GM23248 (cell line): ENCODE measurements around the gene HABP4. TPM values are rescaled to one million over a fixed set of nuclear protein-coding genes. Genes with fewer than 3 reads are reported as not detected.
A peak's percentile ranks its signal among the peaks of the same experiment; 100 is the strongest.
"Not testable (repeated sequence)": the region's sequence is repeated elsewhere in the genome, so short reads cannot be mapped to it uniquely, and the experiment has no call there.

Experiments
- DNase-seq: peaks from one replicate; pipeline ENCODE4 v3.0.0-alpha.2; 2015
- H2AFZ ChIP-seq: fragments of 200-600 bp; sonication (generic); 2 replicates; pipeline ENCODE4 v1.6.1; 2016; ENCODE audit warnings: antibody characterized with exemption
- H3F3A ChIP-seq: fragments of 200-600 bp; sonication (generic); 2 replicates; pipeline ENCODE4 v1.6.1; 2016; ENCODE audit warnings: mild to moderate bottlenecking, antibody characterized with exemption, mixed run types; ENCODE audit not compliant: insufficient read depth
- H3K27ac ChIP-seq: fragments of 200-600 bp; sonication (generic); 2 replicates; pipeline ENCODE4 v1.5.1; 2016; ENCODE audit warnings: mild to moderate bottlenecking
- H3K27me3 ChIP-seq: fragments of 200-600 bp; sonication (generic); replicated peaks from 2 replicates; pipeline ENCODE4 v1.6.1; 2016; ENCODE audit warnings: mild to moderate bottlenecking; ENCODE audit not compliant: insufficient read depth
- H3K36me3 ChIP-seq: fragments of 200-600 bp; sonication (generic); 2 replicates; pipeline ENCODE4 v1.6.1; 2016; ENCODE audit warnings: low read depth, mild to moderate bottlenecking
- H3K4me1 ChIP-seq: fragments of 200-600 bp; sonication (generic); 2 replicates; pipeline ENCODE4 v1.6.1; 2016; ENCODE audit warnings: mild to moderate bottlenecking; ENCODE audit not compliant: insufficient read depth
- H3K4me2 ChIP-seq: fragments of 200-600 bp; sonication (generic); one replicate; pipeline ENCODE4 v1.6.1; 2016; ENCODE audit warnings: mild to moderate bottlenecking; ENCODE audit not compliant: unreplicated experiment
- H3K4me3 ChIP-seq: fragments of 200-600 bp; sonication (generic); 2 replicates; pipeline ENCODE4 v1.5.1; 2016; ENCODE audit warnings: mild to moderate bottlenecking
- H3K79me2 ChIP-seq: fragments of 200-600 bp; sonication (generic); 2 replicates; pipeline ENCODE4 v1.6.1; 2016; ENCODE audit warnings: mild to moderate bottlenecking; ENCODE audit not compliant: insufficient read depth
- H3K9ac ChIP-seq: fragments of 200-600 bp; sonication (generic); 2 replicates; pipeline ENCODE4 v1.6.1; 2016; ENCODE audit warnings: mild to moderate bottlenecking
- H3K9me2 ChIP-seq: fragments of 200-600 bp; sonication (generic); 2 replicates; pipeline ENCODE4 v1.6.1; 2016; ENCODE audit warnings: mixed run types, mild to moderate bottlenecking, moderate library complexity; ENCODE audit not compliant: insufficient read depth
- H3K9me3 ChIP-seq: fragments of 200-600 bp; sonication (generic); one replicate; pipeline ENCODE4 v1.6.1; 2017; ENCODE audit warnings: low read depth
- H4K20me1 ChIP-seq: fragments of 200-600 bp; sonication (generic); 2 replicates; pipeline ENCODE4 v1.6.0; 2016; ENCODE audit not compliant: insufficient read depth
- EZH2 ChIP-seq: fragments of 200-600 bp; sonication (generic); IDR thresholded peaks from 2 replicates; pipeline ENCODE4 v1.6.1; 2018; ENCODE audit warnings: antibody characterized with exemption, mild to moderate bottlenecking; ENCODE audit not compliant: insufficient read depth, poor library complexity, severe bottlenecking
- EZH2phosphoT487 ChIP-seq: fragments of 200-600 bp; sonication (generic); IDR thresholded peaks from 2 replicates; pipeline ENCODE4 v1.6.1; 2018; ENCODE audit warnings: antibody characterized with exemption, moderate library complexity, mild to moderate bottlenecking, low read depth; ENCODE audit not compliant: insufficient read depth
- WGBS, 2 experiments: methylation state at CpG; one replicate each; pipeline ENCODE4 v1.1.6; 2015 to 2017; ENCODE audit warnings: low lambda C conversion rate in 2 of 2, low coverage in 1 of 2; ENCODE audit errors: missing lambda C conversion rate in 2 of 2; 5-methylcytosine and 5-hydroxymethylcytosine counted together
- in situ Hi-C: fragments of 300-500 bp; cut with MboI; formaldehyde crosslinking; loops from 2 replicates; pipeline ENCODE4 v1.15.0; 2020
- polyA plus RNA-seq: library from polyadenylated mRNA; unstranded; fragments of >200 nt; fragmentation: Nextera tagmentation; extraction: Ambion mirVana; gene quantifications from 2 replicates; pipeline ENCODE4 v1.2.1, GENCODE V29; 2016
- total RNA-seq: library from RNA; depleted of rRNA; stranded (reverse); fragments of >200 nt; shearing (Covaris generic); gene quantifications from 2 replicates; pipeline ENCODE4 v1.2.3, GENCODE V29; 2014

The HABP4 gene
- total and polyA plus RNA-seq, 2 experiments from 2014 or later = 13.2 to 17.2 TPM

GRCh38 chr9:96500696-96501632 lies 51.0 kb downstream of the HABP4 start:
- no peaks in the 10 kb centered on the region for H3K36me3 ChIP-seq
- H3K27me3 ChIP-seq = no peaks in the 10 kb centered on the region
- no peaks in the 10 kb centered on the region for H3K9me3 ChIP-seq
- H3K4me1 ChIP-seq = peaks cover 26% of the 10 kb centered on the region
- H3K79me2 ChIP-seq = no peaks in the 10 kb centered on the region
- peak overlapping the region; percentile 61 for H3K27ac ChIP-seq
- H2AFZ ChIP-seq = peak overlapping the region; percentile 32
- peaks cover 30% of the 10 kb centered on the region for H3F3A ChIP-seq
- peak; percentile 79 for DNase-seq
- TF ChIP-seq EZH2phosphoT487 (no peak), EZH2 (no peak)
- H3K4me3 ChIP-seq = no peak overlapping the region
- H3K9ac ChIP-seq = peak overlapping the region; percentile 29; the same call in 1 of the 2 replicates
- H3K9me2 ChIP-seq = no peaks in the 10 kb centered on the region
- no peaks in the 10 kb centered on the region for H4K20me1 ChIP-seq
- 88 to 93% methylated on average over 14 of the region's 14 CpGs for WGBS, 2 experiments
- H3K4me2 ChIP-seq = peak overlapping the region; percentile 36
- in situ Hi-C loops = no loop called here

- TF ChIP-seq EZH2phosphoT487 (no peak), EZH2 (no peak)
- DNase-seq = no peak
- Histone ChIP-seq H3K9me2 (no peaks in the 10 kb centered on the region), H3K27me3 (no peaks in the 10 kb centered on the region), H3K36me3 (no peaks in the 10 kb centered on the region), H2AFZ (peak overlapping the region; percentile 32), H3F3A (peaks cover 30% of the 10 kb centered on the region), H3K27ac (peak overlapping the region; percentile 61), H3K79me2 (no peaks in the 10 kb centered on the region), H4K20me1 (no peaks in the 10 kb centered on the region), H3K9me3 (no peaks in the 10 kb centered on the region), H3K9ac (peak overlapping the region; percentile 29; the same call in 1 of the 2 replicates), H3K4me3 (no peak overlapping the region), H3K4me1 (peaks cover 26% of the 10 kb centered on the region), H3K4me2 (peak overlapping the region; percentile 36)
- 36 to 37% methylated on average over 15 of the region's 15 CpGs for WGBS, 2 experiments
- in situ Hi-C loops = no loop called here
Observed at GRCh38 chr9:96501633-96502538, 51.9 kb downstream of the HABP4 start.

- WGBS, 2 experiments = 14 to 19% methylated on average over 6 of the region's 6 CpGs
- Histone ChIP-seq H2AFZ (peak overlapping the region; percentile 32), H3K27me3 (no peaks in the 10 kb centered on the region), H4K20me1 (no peaks in the 10 kb centered on the region), H3K4me2 (peak overlapping the region; percentile 19), H3K4me3 (no peak overlapping the region), H3K36me3 (no peaks in the 10 kb centered on the region), H3K9me3 (no peaks in the 10 kb centered on the region), H3K4me1 (peaks cover 26% of the 10 kb centered on the region), H3K27ac (peak overlapping the region; percentile 33), H3K9ac (peak overlapping the region; percentile 29; the same call in 1 of the 2 replicates), H3K79me2 (no peaks in the 10 kb centered on the region), H3K9me2 (no peaks in the 10 kb centered on the region), H3F3A (peaks cover 30% of the 10 kb centered on the region)
- TF ChIP-seq EZH2phosphoT487 (no peak), EZH2 (no peak)
- in situ Hi-C loops = no loop called here
- peak; percentile 47 for DNase-seq
Observed at GRCh38 chr9:96502539-96503373, 52.8 kb downstream of the HABP4 start.

- H3K36me3 ChIP-seq, H2AFZ ChIP-seq, DNase-seq, in situ Hi-C loops, H3K9me3 ChIP-seq, H4K20me1 ChIP-seq, H3K9me2 ChIP-seq, H3K79me2 ChIP-seq, H3K4me3 ChIP-seq, H3K27me3 ChIP-seq, H3K4me2 ChIP-seq, H3K9ac ChIP-seq: not testable (repeated sequence)
- H3F3A ChIP-seq = peaks cover 30% of the 10 kb centered on the region
- peak overlapping the region; percentile 33; the same call in 1 of the 2 replicates for H3K27ac ChIP-seq
- H3K4me1 ChIP-seq = peaks cover 26% of the 10 kb centered on the region
Observed at GRCh38 chr9:96503374-96503748, 53.4 kb downstream of the HABP4 start.
